AG04449 (cell line): ENCODE measurements around the gene ARHGDIA.

Experiments used
- CTCF ChIA-PET: fragments of 350-600 bp; formaldehyde crosslinking; extraction: SDS; loops from one replicate; lab custom pipeline; 2021; ENCODE audit warnings: antibody characterized with exemption; lab: Yijun Ruan, JAX
- POLR2A ChIA-PET: fragments of 400-600, 350-600 bp; formaldehyde crosslinking; extraction: SDS; loops from one replicate; lab custom pipeline; 2020; ENCODE audit warnings: antibody characterized with exemption, inconsistent platforms; lab: Yijun Ruan, JAX
- DNase-seq: peaks from one replicate; pipeline ENCODE4 v3.0.0-alpha.2; 2010; ENCODE audit warnings: low read depth, low spot score
- H3K4me3 ChIP-seq: 2 replicates; pipeline ENCODE4 v1.5.1; 2011; ENCODE audit warnings: low read depth, mild to moderate bottlenecking, control low read depth, low read length
- CTCF ChIP-seq: IDR thresholded peaks from one replicate; pipeline ENCODE4 v1.5.1; 2011; ENCODE audit warnings: mild to moderate bottlenecking, moderate library complexity, low read length, control low read depth, inconsistent platforms; ENCODE audit not compliant: insufficient read depth; ENCODE audit errors: missing control alignments

The ARHGDIA gene

DNA sequence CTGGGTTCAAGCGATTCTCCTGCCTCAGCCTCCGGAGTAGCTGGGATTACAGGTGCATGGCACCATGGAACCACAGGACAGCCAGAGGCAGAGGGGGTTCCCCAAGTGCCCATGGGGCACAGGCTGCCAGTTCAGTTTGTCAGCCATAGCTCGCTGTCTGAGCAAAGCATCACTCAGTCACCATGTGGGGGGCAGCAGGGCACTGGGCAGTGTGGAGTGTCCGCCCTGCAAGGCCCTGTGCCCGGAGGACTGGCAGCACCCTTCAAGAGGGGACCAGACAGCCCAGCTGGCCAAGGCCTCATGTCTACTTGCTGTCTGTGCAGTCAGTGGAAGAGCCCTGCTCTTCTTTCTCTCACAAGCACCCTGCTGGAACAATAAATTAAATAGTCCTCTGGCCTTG is 13.8 kb upstream of the ARHGDIA start:
- TF ChIP-seq CTCF: no peak
- POLR2A ChIA-PET: interaction anchor here (0.7 kb wide), 1 partner anchor 52 kb away, joined by 3 read pairs; the partner anchor contains the start of gene PYCR1
- H3K4me3 ChIP-seq: no peak overlapping the region
- no peak for DNase-seq
- CTCF ChIA-PET: no interaction called here

GRCh38 chr17:81884520-81884919 is 13.4 kb upstream of the ARHGDIA start:
- no peak overlapping the region for H3K4me3 ChIP-seq
- TF ChIP-seq CTCF: no peak
- ChIA-PET POLR2A (no interaction called here), CTCF (no interaction called here)
- DNase-seq: no peak

DNA sequence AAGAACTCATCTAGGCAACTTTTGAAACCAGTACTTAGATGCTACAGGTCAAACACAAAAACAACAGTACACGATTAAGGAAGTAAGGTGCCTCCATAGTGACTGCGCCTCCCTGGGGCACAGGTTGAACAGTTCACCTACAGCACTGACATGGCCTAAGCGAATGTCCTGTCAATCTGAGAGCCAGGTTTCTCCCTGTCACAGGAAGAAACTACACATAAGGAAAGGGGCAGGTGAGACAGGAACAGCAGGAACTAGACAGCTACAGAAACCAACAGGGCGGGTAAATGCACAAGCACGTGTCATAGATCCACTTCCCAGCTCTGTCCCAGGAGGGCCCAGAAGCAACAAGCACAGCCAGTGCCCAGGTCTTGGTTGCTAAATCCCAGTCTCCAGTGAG is 8.0 kb upstream of the ARHGDIA start:
- no peak for TF ChIP-seq CTCF
- ChIA-PET CTCF (interaction anchor here (3.3 kb wide), 1 partner anchor 9 kb away, joined by 15 read pairs; the partner anchor contains the start of gene ARHGDIA), POLR2A (no interaction called here)
- no peak for DNase-seq
- no peak overlapping the region for H3K4me3 ChIP-seq

- ChIA-PET CTCF (interaction anchor here (3.3 kb wide), 1 partner anchor 8 kb away, joined by 15 read pairs; the partner anchor contains the start of gene ARHGDIA), POLR2A (interaction anchor here (1.1 kb wide), 1 partner anchor 8 kb away, joined by 3 read pairs; no protein-coding TSS in a partner anchor)
- TF ChIP-seq CTCF: no peak
- no peak for DNase-seq
- no peak overlapping the region for H3K4me3 ChIP-seq
These were observed 7.2 kb upstream of the ARHGDIA start for GRCh38 chr17:81878294-81878693.

GRCh38 chr17:81877569-81877968 is 6.4 kb upstream of the ARHGDIA start:
- ChIA-PET CTCF (no interaction called here), POLR2A (interaction anchor here (1.1 kb wide), 1 partner anchor 9 kb away, joined by 3 read pairs; no protein-coding TSS in a partner anchor)
- no peak for TF ChIP-seq CTCF
- DNase-seq: no peak
- no peak overlapping the region for H3K4me3 ChIP-seq

GRCh38 chr17:81871387-81872230 is 472 bp upstream of the ARHGDIA start:
- peak; percentile 43 for TF ChIP-seq CTCF
- H3K4me3 ChIP-seq: peak overlapping the region; percentile 81
- POLR2A ChIA-PET: interaction anchor here (1.2 to 2.6 kb wide), 8 partner anchors 10 to 149 kb away, joined by 3 to 28 read pairs (median 4); partner anchors contain the start of genes MCRIP1 and P4HB
- CTCF ChIA-PET: interaction anchor here (1.2 to 2.9 kb wide), 4 partner anchors 8 to 149 kb away, joined by 4 to 15 read pairs (median 6); no protein-coding TSS in a partner anchor
- DNase-seq: no peak
